Common myeloid progenitor, CD34-positive (primary cell): ENCODE measurements around the gene SMAP1. TPM values are rescaled to one million over a fixed set of nuclear protein-coding genes. Genes with fewer than 3 reads are reported as not detected.

Experiments used
- CTCF ChIA-PET: fragments of 350-600 bp; sonication (Branson Sonifier 250); formaldehyde crosslinking; loops from one replicate; lab custom pipeline; 2021; ENCODE audit warnings: antibody characterized with exemption; lab: Charles Lee
- POLR2A ChIA-PET: fragments of 350-600 bp; sonication (Branson Sonifier 250); formaldehyde crosslinking; loops from one replicate; lab custom pipeline; 2021; ENCODE audit warnings: antibody characterized with exemption; lab: Charles Lee
- DNase-seq, 3 donors: peaks; one replicate each; pipeline versions ENCODE4 v3.0.0 to v3.0.0-alpha.2; 2013
- H3K27ac ChIP-seq, 2 experiments: 1 replicate in 1 of 2; 2 replicates in 1 of 2; pipeline ENCODE4 v1.7.0; 2013; ENCODE audit warnings: inconsistent platforms in 2 of 2, low read length in 2 of 2, mild to moderate bottlenecking in 2 of 2, low read depth in 1 of 2, moderate library complexity in 1 of 2; ENCODE audit not compliant: severe bottlenecking in 2 of 2, insufficient read depth in 1 of 2, poor library complexity in 1 of 2
- H3K27me3 ChIP-seq, 5 experiments: replicated peaks in 2 of 5; 1 replicate in 3 of 5; 2 replicates in 2 of 5; pipeline versions ENCODE4 v1.6.1 to v1.7.0; 2013; ENCODE audit warnings: low read length in 4 of 5, mild to moderate bottlenecking in 2 of 5, moderate library complexity in 2 of 5, inconsistent platforms in 1 of 5; ENCODE audit not compliant: insufficient read depth in 5 of 5, control insufficient read depth in 4 of 5
- H3K36me3 ChIP-seq, 4 experiments: 1 replicate in 2 of 4; 2 replicates in 2 of 4; pipeline versions ENCODE4 v1.6.1 to v1.7.0; 2013; ENCODE audit warnings: low read length in 3 of 4, control low read depth in 1 of 4, mild to moderate bottlenecking in 1 of 4; ENCODE audit not compliant: control insufficient read depth in 4 of 4, insufficient read depth in 4 of 4
- H3K4me1 ChIP-seq, 4 experiments: 1 replicate in 3 of 4; 2 replicates in 1 of 4; pipeline versions ENCODE4 v1.6.1 to v1.7.1; 2013; ENCODE audit warnings: low read length in 3 of 4, mild to moderate bottlenecking in 3 of 4, control low read depth in 1 of 4, inconsistent platforms in 1 of 4, moderate library complexity in 1 of 4; ENCODE audit not compliant: control insufficient read depth in 4 of 4, insufficient read depth in 4 of 4; ENCODE audit errors: control extremely low read depth in 1 of 4
- H3K4me3 ChIP-seq, 7 experiments: 1 replicate in 4 of 7; 2 replicates in 3 of 7; pipeline versions ENCODE4 v1.5.1 to v1.7.0; 2013; ENCODE audit warnings: mild to moderate bottlenecking in 7 of 7, low read length in 6 of 7, moderate library complexity in 6 of 7, inconsistent platforms in 2 of 7, low read depth in 2 of 7, control low read depth in 1 of 7; ENCODE audit not compliant: insufficient read depth in 4 of 7, control insufficient read depth in 1 of 7; ENCODE audit errors: extremely low read depth in 1 of 7
- H3K9me3 ChIP-seq, 5 experiments: 1 replicate in 4 of 5; 2 replicates in 1 of 5; pipeline versions ENCODE4 v1.6.1 to v1.7.1; 2013; ENCODE audit warnings: low read length in 4 of 5, mild to moderate bottlenecking in 2 of 5, inconsistent platforms in 1 of 5, low read depth in 1 of 5, moderate library complexity in 1 of 5; ENCODE audit not compliant: control insufficient read depth in 4 of 5, insufficient read depth in 2 of 5; ENCODE audit errors: control extremely low read depth in 1 of 5
- WGBS: methylation state at CpG from one replicate; pipeline ENCODE4 v1.1.5; 2013; ENCODE audit not compliant: insufficient coverage; 5-methylcytosine and 5-hydroxymethylcytosine counted together
- polyA plus RNA-seq: library from polyadenylated mRNA; unstranded; fragments of 120-200 nt; gene quantifications from one replicate; pipeline ENCODE4 v1.2.1, GENCODE V29; 2013

SMAP1 gene
- 25.4 TPM for polyA plus RNA-seq

- WGBS = 0% methylated on average over 62 of the region's 90 CpGs
- POLR2A ChIA-PET = no interaction called here
- peak; percentile 88 to 93 (median 91) for DNase-seq
- H3K9me3 ChIP-seq = no peaks in the 10 kb centered on the region
- CTCF ChIA-PET = interaction anchor here (0.9 to 2.5 kb wide), 6 partner anchors 11 to 253 kb away, joined by 3 to 8 read pairs (median 4); no protein-coding TSS in a partner anchor
- peak within 1 kb of the TSS; percentile 79 to 98 (median 89) for H3K4me3 ChIP-seq
- peaks cover 0 to 3% (median 0%) of the 10 kb centered on the region in 4 experiments for H3K36me3 ChIP-seq
- H3K4me1 ChIP-seq = peaks cover 3 to 19% (median 8%) of the 10 kb centered on the region in 4 experiments
- H3K27ac ChIP-seq = peak within 1 kb of the TSS in 1 of 2 experiments; percentile 84
- peaks cover 0 to 2% (median 0%) of the 10 kb centered on the region in 5 experiments for H3K27me3 ChIP-seq
Observed at GRCh38 chr6:70667711-70668498, at the start of gene SMAP1. SMAP1 (plus strand) TSS chr6:70667883; CDS start chr6:70668024, 141 bp downstream.

- DNase-seq = no peak
- CTCF ChIA-PET = no interaction called here
- H3K27ac ChIP-seq = no peak overlapping the region
- POLR2A ChIA-PET = no interaction called here
- H3K4me3 ChIP-seq = no peak overlapping the region
- WGBS = 100% methylated on average over 1 of the region's 1 CpG
- no peaks in the 10 kb centered on the region for H3K27me3 ChIP-seq
- no peaks in the 10 kb centered on the region for H3K4me1 ChIP-seq
- peaks cover 0 to 3% (median 0%) of the 10 kb centered on the region in 5 experiments for H3K9me3 ChIP-seq
- H3K36me3 ChIP-seq = no peaks in the 10 kb centered on the region
Observed at GRCh38 chr6:70620746-70621145, 46.9 kb upstream of the SMAP1 start.

GRCh38 chr6:70622461-70622860 is 45.2 kb upstream of the SMAP1 start:
- Histone ChIP-seq H3K27me3 (no peaks in the 10 kb centered on the region), H3K4me3 (no peak overlapping the region), H3K9me3 (peaks cover 0 to 3% (median 1%) of the 10 kb centered on the region in 5 experiments), H3K36me3 (no peaks in the 10 kb centered on the region), H3K27ac (no peak overlapping the region), H3K4me1 (no peaks in the 10 kb centered on the region)
- ChIA-PET POLR2A (no interaction called here), CTCF (no interaction called here)
- no peak for DNase-seq
- WGBS = no CpG with 5 or more reads among the region's 1 CpG

- Histone ChIP-seq H3K36me3 (no peaks in the 10 kb centered on the region), H3K27ac (no peak overlapping the region), H3K4me1 (no peaks in the 10 kb centered on the region), H3K4me3 (no peak overlapping the region), H3K27me3 (no peaks in the 10 kb centered on the region), H3K9me3 (peaks cover 0 to 3% (median 1%) of the 10 kb centered on the region in 5 experiments)
- DNase-seq = no peak
- POLR2A ChIA-PET = no interaction called here
- CTCF ChIA-PET = interaction anchor here (0.9 kb wide), 1 partner anchor 228 kb away, joined by 3 read pairs; no protein-coding TSS in a partner anchor
Observed at GRCh38 chr6:70625436-70625835, 42.2 kb upstream of the SMAP1 start.

- Histone ChIP-seq H3K9me3 (peaks cover 0 to 3% (median 1%) of the 10 kb centered on the region in 5 experiments), H3K27ac (no peak overlapping the region), H3K4me1 (no peaks in the 10 kb centered on the region), H3K4me3 (no peak overlapping the region), H3K36me3 (no peaks in the 10 kb centered on the region), H3K27me3 (no peaks in the 10 kb centered on the region)
- ChIA-PET POLR2A (no interaction called here), CTCF (no interaction called here)
- no peak for DNase-seq
- 98% methylated on average over 19 of the region's 36 CpGs for WGBS
Observed at GRCh38 chr6:70627500-70628254, 40.0 kb upstream of the SMAP1 start.

GRCh38 chr6:70629929-70630328 is 37.8 kb upstream of the SMAP1 start:
- CTCF ChIA-PET = no interaction called here
- H3K4me1 ChIP-seq = no peaks in the 10 kb centered on the region
- no peaks in the 10 kb centered on the region for H3K36me3 ChIP-seq
- H3K27me3 ChIP-seq = no peaks in the 10 kb centered on the region
- DNase-seq = no peak
- no peak overlapping the region for H3K4me3 ChIP-seq
- 100% methylated on average over 1 of the region's 1 CpG for WGBS
- H3K27ac ChIP-seq = no peak overlapping the region
- POLR2A ChIA-PET = no interaction called here
- peaks cover 0 to 2% (median 0%) of the 10 kb centered on the region in 5 experiments for H3K9me3 ChIP-seq

GRCh38 chr6:70633870-70634269 is 33.8 kb upstream of the SMAP1 start:
- H3K4me3 ChIP-seq = no peak overlapping the region
- WGBS = 50% methylated on average over 2 of the region's 2 CpGs
- H3K4me1 ChIP-seq = no peaks in the 10 kb centered on the region
- H3K9me3 ChIP-seq = no peaks in the 10 kb centered on the region
- H3K27ac ChIP-seq = no peak overlapping the region
- H3K36me3 ChIP-seq = no peaks in the 10 kb centered on the region
- DNase-seq = no peak
- H3K27me3 ChIP-seq = no peaks in the 10 kb centered on the region
- ChIA-PET CTCF (no interaction called here), POLR2A (no interaction called here)
